GM18526 (cell line): ENCODE results near the gene CBY1.

ENCODE experiments used
- POLR2A ChIP-seq: IDR thresholded peaks from 3 replicates; pipeline ENCODE4 v1.6.1; 2011; ENCODE audit not compliant: insufficient read length; ENCODE audit errors: extremely low read depth

CBY1 gene

GRCh38 chr22:38656256-38657044, at the start of gene CBY1, which contains the start of gene FAM227A:
Gene CBY1, plus strand, starts transcription at chr22:38656638. Its CDS starts 11,417 bp downstream, at chr22:38668055.
Gene FAM227A, minus strand, starts transcription at chr22:38656392. Its CDS starts 6,224 bp downstream, at chr22:38650168.
- peak; percentile 38 for TF ChIP-seq POLR2A

DNA sequence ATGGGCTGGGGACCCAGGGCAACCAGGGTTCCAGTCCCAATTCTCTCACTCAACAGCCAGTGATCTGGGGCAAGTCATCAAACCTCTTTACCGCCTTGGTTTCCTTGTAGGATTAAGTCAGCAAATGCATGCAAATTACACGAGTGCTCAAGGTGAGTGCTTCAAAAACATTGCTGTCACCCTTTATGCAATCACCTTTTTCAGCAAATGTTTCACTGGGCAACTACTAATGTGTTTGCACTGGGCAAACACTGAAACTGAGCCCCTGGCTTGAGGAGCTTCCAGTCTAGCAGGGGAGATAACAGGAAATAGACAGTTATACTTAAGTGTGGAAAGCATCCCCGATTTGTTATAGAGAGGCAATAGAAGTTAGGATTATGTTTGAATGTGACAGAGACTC, 48.8 kb upstream of the CBY1 start:
- no peak for TF ChIP-seq POLR2A

DNA sequence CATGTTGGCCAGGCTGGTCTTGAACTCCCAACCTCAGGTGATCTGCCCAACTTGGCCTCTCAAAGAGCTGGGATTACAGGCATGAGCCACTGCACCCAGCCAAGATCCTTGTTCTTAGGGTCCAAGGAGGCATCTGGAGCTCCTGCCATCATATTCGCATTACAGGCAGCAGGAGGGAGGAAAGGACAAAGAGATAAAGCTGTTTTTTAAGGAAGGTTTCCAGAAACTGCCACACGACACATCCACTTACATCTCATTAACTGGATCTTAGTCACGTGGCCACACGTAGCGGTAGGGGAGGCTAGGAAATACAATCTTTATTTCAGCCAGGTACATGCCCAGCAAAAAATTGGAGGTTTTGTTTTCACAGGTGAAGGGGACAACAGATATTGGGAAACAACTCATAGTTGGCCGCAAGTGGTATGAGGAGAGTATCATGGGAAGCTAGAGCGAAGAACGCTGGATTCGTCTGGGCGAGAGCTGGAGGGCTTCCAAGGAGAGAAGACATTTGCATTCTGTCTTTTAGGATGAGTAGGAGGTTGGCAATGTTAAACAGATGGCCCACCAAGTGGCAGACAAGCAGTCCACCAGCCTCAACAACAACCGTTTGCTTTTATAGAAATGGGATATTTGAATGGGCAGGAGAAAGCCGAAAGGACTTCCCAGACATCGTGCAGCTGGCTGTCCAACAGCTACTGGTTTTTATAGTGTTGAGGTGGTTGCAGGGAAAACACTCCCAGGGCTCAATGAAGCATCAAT, 47.3 kb upstream of the CBY1 start:
- no peak for TF ChIP-seq POLR2A

DNA sequence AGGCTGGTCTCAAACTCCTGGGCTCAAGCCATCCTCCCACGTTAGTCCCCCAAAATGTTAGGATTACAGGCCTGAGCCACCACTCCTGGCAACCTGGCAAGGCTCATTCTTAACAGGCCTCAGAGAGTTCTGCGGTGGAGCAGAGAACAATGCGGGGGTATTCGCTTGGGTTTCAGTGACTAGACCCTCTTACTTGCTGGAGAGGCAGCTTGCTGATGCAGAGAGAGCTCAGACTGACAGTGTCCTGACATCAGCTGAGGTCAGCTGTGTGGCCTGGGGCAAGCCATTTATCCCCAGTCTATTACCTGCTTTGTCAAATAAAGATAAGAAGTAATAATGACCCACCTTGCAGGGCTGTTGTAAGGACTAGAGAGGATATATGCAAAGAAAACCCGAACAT, 46.2 kb upstream of the CBY1 start:
- no peak for TF ChIP-seq POLR2A

- no peak for TF ChIP-seq POLR2A
Observed at GRCh38 chr22:38611559-38611958, 44.9 kb upstream of the CBY1 start.

- TF ChIP-seq POLR2A = no peak
Observed at GRCh38 chr22:38612217-38613006, 44.0 kb upstream of the CBY1 start.

GRCh38 chr22:38613588-38613987, 42.9 kb upstream of the CBY1 start:
- no peak for TF ChIP-seq POLR2A

DNA sequence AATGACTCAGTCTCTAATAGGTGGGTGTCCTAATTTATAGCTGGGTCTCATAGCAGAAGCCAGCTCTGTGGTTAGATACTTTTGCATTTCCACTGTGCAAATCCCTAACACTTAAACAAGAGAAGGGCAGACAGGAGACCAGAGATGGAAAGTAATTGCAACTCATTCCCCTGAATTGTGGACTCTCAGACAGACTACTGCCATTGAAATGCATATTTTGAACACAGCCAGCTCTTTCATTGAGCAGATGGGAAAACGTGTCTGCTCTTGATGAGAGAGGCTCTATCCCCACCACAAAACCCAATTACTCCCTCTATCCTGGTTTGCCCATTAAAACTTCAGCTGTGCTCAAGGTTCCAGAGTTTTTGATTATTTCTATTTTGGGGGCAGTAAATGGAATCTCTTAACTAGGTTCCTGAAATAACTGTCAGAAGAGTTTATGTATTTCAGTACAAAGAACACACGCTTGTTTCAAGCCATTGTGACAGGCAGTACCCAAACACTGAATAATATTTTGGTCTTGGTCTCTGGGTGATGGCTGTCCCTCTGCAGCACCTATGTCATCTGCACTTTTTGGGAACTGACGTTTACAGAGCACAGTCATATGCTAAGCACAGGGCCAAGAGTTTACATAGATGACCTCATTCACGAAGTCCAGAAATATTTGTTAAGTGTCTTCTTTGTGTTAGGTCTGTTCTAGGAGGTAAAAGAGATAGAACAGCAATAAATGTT, 41.9 kb upstream of the CBY1 start:
- TF ChIP-seq POLR2A = no peak

DNA sequence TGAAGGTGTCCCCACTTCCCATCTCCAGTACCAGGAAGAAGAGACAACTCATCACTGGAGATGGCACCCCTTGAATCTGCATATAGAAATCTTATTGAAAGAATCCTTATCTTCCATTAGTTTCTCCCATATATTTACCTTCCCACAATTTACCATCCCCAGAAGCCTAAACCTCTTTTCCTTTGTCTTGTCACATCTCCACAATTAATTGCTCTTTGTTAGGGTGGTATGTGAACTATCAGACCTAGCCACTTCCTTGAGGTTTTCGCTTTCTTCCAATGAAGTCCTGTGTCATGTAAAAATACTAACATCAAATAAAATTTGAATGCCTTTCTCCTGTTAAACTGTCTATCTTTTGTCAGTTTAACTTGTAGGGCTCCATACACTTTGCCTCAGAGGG, 38.2 kb upstream of the CBY1 start:
- TF ChIP-seq POLR2A = no peak

- TF ChIP-seq POLR2A = no peak
Observed at GRCh38 chr22:38618682-38619081, 37.8 kb upstream of the CBY1 start.

DNA sequence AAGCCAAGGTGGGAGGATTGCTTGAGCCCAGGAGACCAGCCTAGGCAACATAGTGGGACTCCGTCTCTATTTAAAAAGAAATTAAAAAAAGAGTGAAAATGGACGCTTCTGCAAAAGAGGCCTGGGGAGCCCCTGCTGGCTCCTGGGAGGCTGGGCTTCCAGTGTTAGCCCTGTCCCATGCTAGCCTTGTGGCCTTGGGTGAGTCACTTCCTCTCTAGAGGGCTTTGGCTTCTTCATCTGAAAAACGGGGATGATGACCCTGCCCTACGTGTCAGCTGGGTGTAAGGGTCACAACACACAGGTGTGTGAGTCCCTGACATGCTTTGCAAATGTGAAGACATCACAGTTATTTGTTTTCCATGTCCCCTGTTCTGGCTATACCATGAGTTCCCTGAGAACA, 33.1 kb upstream of the CBY1 start:
- TF ChIP-seq POLR2A = no peak

DNA sequence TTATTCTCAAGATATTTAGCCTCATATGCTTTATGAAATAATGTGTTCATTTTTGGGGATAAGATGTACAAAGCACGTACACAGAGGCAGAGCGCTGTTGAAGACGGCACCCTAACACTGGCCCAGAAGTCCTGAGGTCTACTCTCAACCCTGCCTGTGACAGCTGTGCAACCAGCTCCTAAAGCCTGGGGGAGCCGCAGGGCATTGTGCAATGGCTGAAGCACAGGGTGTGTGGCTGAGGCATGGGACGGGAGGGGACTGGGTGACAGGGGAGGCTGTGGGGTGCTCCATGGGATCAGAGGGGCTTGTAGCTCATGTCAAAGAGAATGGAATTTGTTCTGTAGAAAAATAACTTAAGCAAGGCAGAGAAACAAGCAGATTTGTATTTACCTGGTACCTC, 28.0 kb upstream of the CBY1 start:
- no peak for TF ChIP-seq POLR2A

- TF ChIP-seq POLR2A = no peak
Observed at GRCh38 chr22:38629108-38629507, 27.3 kb upstream of the CBY1 start.

DNA sequence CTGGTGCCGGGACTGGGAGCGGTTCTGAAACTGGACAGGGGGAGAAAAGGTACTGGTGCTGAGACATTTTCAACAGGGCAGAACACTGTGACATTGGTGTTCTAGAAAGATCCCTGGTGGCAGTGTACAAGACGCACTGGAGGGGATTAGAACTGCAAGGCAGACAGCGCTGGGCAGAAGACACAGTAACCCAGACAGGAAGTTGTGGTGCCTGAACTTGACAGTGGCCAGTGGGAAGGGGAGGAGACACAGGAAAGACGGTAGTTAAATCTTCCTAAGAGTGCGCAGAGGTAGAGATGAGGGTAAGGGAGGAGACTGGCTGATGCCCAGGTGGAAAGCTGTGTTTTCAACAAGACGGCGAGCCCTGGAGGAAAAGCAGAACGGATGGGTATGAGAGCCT, 24.7 kb upstream of the CBY1 start:
- no peak for TF ChIP-seq POLR2A

GRCh38 chr22:38632528-38632927, 23.9 kb upstream of the CBY1 start:
- no peak for TF ChIP-seq POLR2A
